CD4-positive, alpha-beta T cell treated with Interleukin-15 for 1 hour (primary cell): ENCODE measurements around the gene OXT.

Source experiments
- DNase-seq: peaks from one replicate; pipeline ENCODE4 v3.0.0-alpha.2; 2020

The OXT gene

GRCh38 chr20:3115190-3116107 is 44.0 kb downstream of the OXT start:
- DNase-seq = no peak

GRCh38 chr20:3116341-3116740 is 44.9 kb downstream of the OXT start:
- DNase-seq = no peak

GRCh38 chr20:3117839-3118379 is 46.5 kb downstream of the OXT start:
- peak; percentile 64 for DNase-seq

- DNase-seq = no peak
Measured at GRCh38 chr20:3119044-3119443, 47.6 kb downstream of the OXT start.

- DNase-seq = peak; percentile 46
Measured at GRCh38 chr20:3121271-3121911, 50.0 kb downstream of the OXT start.
